Measurements from ENCODE around the gene SLC46A2.

Gene SLC46A2

DNA sequence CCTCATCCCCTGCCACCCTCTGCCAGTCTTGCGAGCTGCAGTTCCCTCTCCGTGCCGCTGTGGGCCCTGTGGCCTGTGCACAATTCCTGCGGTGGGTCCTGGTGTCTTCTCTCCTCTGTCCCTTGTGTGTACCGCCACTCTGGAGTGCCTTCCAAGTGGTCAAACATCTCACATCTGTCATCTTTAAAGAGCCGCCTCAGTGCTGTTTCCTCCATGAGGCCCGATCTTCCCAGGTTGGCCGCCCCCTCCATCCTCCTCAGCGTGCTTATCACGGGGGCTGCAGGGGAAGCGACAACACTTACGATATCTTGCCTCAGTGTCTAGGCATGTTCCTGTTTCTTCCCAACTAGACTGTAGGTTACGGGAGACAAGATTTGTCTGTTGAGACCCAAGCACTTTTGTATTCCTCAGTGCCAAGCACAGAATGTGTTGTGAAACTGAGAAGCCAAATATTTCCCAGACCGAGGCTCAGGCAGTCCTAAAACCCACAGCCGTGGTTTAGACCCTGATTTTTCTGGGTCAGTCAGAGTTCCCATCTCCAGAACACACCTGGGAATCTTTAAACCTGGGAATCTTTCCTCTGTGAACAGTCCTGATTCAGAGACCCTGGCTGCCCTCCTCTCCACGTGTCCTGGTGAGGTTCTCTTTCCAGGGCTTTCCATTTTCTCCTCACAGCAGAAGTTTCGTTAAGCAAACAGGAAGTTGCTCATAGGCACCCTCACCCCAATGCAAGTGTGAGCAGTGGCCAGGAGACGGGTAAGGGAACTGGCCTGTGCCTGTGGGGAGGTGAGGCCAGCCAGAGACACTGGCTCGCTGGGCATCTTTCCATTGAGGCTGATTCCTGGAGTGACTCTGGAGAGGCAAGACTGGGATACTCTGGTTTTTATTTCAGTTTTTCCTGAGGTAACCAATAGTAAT lies 28.8 kb downstream of the SLC46A2 start:
- H3K4me3 ChIP-seq (replicated peaks; ENCODE audit: low read depth, low read length) = no peak overlapping the region
- DNase-seq (ENCODE audit: low read depth) = peak; percentile 69
- TF ChIP-seq, protein P1, sequence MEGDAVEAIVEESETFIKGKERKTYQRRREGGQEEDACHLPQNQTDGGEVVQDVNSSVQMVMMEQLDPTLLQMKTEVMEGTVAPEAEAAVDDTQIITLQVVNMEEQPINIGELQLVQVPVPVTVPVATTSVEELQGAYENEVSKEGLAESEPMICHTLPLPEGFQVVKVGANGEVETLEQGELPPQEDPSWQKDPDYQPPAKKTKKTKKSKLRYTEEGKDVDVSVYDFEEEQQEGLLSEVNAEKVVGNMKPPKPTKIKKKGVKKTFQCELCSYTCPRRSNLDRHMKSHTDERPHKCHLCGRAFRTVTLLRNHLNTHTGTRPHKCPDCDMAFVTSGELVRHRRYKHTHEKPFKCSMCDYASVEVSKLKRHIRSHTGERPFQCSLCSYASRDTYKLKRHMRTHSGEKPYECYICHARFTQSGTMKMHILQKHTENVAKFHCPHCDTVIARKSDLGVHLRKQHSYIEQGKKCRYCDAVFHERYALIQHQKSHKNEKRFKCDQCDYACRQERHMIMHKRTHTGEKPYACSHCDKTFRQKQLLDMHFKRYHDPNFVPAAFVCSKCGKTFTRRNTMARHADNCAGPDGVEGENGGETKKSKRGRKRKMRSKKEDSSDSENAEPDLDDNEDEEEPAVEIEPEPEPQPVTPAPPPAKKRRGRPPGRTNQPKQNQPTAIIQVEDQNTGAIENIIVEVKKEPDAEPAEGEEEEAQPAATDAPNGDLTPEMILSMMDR (IDR thresholded peaks at IDR 0.05; ENCODE audit: low read length, missing control alignments) = no peak

DNA sequence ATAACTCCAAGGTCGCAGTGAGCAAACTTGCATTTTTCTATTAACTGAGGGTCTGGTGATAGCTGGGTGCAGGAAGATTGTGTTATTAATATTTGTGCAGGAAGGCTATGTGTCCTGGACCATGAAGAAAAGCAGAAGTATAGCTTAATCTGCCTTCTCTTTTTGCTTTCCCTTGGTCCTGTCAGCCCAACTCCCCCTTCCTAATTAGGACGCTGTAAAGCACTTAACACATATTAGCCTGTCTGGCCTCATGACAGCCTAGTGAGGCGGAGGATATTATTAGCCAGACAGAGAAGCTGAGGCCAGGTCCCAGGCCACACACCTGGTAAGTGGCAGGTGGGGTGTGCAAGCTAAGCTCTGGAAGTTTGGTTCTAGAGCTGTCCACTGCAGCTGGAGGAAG lies 29.5 kb downstream of the SLC46A2 start:
- TF ChIP-seq, protein P1 (IDR thresholded peaks at IDR 0.05; ENCODE audit: low read length, missing control alignments) = no peak
- DNase-seq (ENCODE audit: low read depth) = no peak
- H3K4me3 ChIP-seq (replicated peaks; ENCODE audit: low read depth, low read length) = no peak overlapping the region

DNA sequence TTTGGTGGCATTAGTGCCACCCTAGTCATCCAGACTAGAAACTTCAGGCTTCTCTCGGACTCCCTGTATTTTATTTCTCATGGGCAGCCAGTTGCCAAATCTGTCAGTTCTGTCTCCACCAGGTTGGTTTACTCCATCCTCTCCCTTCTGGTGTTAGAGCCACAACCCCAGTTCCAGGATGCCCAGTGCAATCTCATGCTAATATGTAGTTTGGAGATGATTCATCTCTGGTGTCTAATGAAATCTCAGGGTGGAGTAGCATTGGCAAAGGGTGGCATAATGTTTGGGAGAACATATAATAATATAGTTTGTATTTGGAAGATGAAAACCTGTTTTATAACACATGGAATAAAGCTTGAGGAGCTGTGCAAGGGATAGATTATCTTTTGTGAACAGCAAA lies 30.2 kb downstream of the SLC46A2 start:
- H3K4me3 ChIP-seq (replicated peaks; ENCODE audit: low read depth, low read length) = no peak overlapping the region
- TF ChIP-seq, protein P1 (IDR thresholded peaks at IDR 0.05; ENCODE audit: low read length, missing control alignments) = no peak
- DNase-seq (ENCODE audit: low read depth) = no peak

DNA sequence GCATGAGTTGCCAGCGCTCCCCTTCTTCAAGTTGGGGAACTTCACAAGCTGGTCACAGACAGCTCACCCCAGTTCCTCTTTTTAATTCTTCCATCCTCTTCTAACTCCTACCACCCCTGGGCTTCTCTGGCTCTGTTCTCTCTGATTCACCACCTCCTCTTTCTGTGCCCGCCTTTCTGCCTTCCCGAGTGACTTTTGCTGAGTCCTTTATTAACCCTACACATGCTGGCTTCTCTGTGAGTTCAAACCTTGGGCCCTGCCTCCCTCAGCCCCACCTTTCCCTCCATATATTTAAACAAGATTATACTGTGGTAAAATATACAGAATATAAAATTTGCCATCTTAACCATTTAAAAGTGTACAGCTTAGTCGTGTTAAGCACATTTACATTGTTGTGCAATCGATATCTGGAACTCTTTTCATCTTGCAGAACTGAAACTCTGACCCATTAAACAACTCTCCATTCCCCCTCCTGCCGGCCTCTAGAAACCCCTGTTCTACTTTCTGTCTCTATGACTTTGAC lies 32.0 kb downstream of the SLC46A2 start:
- no peak overlapping the region for H3K4me3 ChIP-seq (replicated peaks; ENCODE audit: low read depth, low read length)
- peak; percentile 14 for DNase-seq (ENCODE audit: low read depth)
- TF ChIP-seq, protein P1 (IDR thresholded peaks at IDR 0.05; ENCODE audit: low read length, missing control alignments) = no peak

DNA sequence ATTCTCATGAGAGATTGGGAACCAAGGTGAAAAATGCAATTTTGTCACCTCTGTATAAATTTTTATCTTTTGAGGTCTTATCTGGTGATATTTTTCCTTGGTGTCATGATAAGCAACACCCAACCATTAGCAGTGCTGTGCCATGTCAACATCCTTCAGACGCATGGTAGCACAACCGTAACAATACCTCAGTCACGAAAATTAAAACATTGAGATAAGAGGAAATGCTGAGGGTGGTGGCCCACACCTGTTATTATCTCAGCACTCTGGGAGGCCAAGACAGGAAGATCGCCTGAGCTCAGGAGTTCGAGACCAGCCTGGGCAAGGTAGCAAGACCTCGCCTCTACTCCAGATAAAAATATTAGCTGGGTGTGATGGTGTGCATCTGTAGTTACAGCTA lies 32.7 kb downstream of the SLC46A2 start:
- no peak overlapping the region for H3K4me3 ChIP-seq (replicated peaks; ENCODE audit: low read depth, low read length)
- TF ChIP-seq, protein P1 (IDR thresholded peaks at IDR 0.05; ENCODE audit: low read length, missing control alignments) = no peak
- DNase-seq (ENCODE audit: low read depth) = no peak

DNA sequence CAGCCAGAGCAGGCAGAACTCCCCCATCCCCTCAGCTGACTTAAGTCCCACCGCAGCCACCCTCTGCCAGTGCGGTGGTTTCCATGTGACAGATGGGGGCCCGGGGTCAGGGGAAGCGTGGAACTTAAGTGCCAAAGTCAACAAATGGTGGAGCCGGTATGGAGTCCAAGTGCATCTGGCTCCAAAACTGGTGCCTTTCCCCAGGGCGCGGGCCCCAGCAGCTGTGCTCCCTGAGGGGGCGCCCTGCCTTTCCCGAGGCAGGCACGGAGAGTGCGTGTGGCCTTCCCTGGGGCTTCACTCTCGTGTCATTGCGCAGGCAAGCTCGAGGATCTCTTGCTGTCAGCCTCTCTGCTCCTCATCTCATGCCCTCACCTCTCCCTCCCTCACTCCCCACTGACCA lies 33.8 kb downstream of the SLC46A2 start:
- TF ChIP-seq, protein P1 (IDR thresholded peaks at IDR 0.05; ENCODE audit: low read length, missing control alignments) = no peak
- no peak overlapping the region for H3K4me3 ChIP-seq (replicated peaks; ENCODE audit: low read depth, low read length)
- DNase-seq (ENCODE audit: low read depth) = no peak
